ENCODE measurements around the gene RAD50. TPM values are rescaled to one million over a fixed set of nuclear protein-coding genes. Genes with fewer than 3 reads are reported as not detected.

The RAD50 gene
- total and polyA plus RNA-seq, 10 of the 15 experiments (the other 5 are each of a cell fraction or from before 2014, with no cell fraction given) = 12.8 to 68.6 (median 47.0) TPM

DNA sequence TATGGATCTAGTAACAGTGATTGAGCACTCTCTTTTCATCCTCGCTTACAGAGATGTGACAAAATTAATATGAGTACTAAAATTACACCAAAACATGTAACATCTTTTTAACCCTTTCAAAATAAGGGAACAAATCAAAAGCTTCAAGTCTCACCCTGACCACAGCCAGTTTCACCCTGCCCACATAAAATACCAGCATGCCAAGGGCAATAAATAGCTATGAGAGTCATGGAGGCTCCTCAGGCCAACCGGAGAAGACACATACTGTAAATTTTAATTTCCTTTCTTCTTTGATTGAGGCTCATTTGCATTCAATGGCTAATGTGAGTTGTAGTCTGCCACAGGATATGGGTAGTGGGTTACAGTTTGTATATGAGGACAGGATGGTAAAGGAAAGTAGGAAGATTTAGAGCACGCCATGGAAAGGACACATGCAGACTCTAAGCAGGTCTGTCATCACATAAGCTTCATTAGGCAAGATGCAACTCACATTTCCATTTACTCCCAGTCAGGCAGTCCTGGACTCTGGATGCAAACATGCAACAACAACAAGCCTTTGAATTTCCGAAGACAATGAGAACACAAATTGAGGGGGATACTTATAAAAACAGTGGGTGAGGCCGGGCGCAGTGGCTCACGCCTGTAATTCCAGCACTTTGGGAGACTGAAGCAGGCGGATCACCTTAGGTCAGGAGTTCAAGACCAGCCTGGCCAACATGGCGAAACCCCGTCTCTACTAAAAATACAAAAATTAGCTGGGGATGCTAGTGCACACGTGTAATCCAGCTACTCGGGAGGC is 128.3 kb downstream of the RAD50 start:
- Histone ChIP-seq H3K9ac (ENCODE audit: control insufficient read depth, insufficient read depth, low read length) (no peak overlapping the region), H3K4me2 (ENCODE audit: control insufficient read depth, insufficient read depth) (no peak overlapping the region), H3K9me3 (replicated peaks; ENCODE audit: control insufficient read depth, insufficient read depth, low read length) (no peaks in the 10 kb centered on the region), H4K20me1 (ENCODE audit: control insufficient read depth, insufficient read depth) (no peaks in the 10 kb centered on the region), H3K79me2 (ENCODE audit: control insufficient read depth, insufficient read depth, low read length) (no peaks in the 10 kb centered on the region), H3K4me1 (ENCODE audit: control insufficient read depth, insufficient read depth, low read length) (peaks cover 13% of the 10 kb centered on the region; the same call in 1 of the 2 replicates), H2AFZ (ENCODE audit: control insufficient read depth, low read depth, low read length) (no peak overlapping the region), H3K27ac (ENCODE audit: control insufficient read depth, insufficient read depth) (no peak overlapping the region), H3K36me3 (ENCODE audit: control insufficient read depth in 2 of 2, insufficient read depth in 2 of 2, low read length in 1 of 2) (no peaks in the 10 kb centered on the region), H3K4me3 (no peak overlapping the region), H3K27me3 (replicated peaks in 1 of 2; ENCODE audit: control insufficient read depth in 2 of 2, insufficient read depth in 2 of 2, low read length in 1 of 2) (no peaks in the 10 kb centered on the region)
- ChIA-PET CTCF (interaction anchor here (0.8 to 4.4 kb wide), 6 partner anchors 9 to 24 kb away, joined by 3 to 20 read pairs (median 4); partner anchors contain the start of gene IL4), POLR2A (interaction anchor here (1.0 to 8.8 kb wide), 4 partner anchors 10 to 134 kb away, joined by 3 to 79 read pairs (median 5); partner anchors contain the start of gene IL4), RAD21 (ENCODE audit: unreplicated experiment) (interaction anchor here (0.8 to 8.2 kb wide), 6 partner anchors 8 to 387 kb away, joined by 3 to 95 read pairs (median 4); no protein-coding TSS in a partner anchor), SMC1A (ENCODE audit: uncharacterized antibody, unreplicated experiment) (interaction anchor here (0.7 to 8.8 kb wide), 11 partner anchors 9 to 66 kb away, joined by 3 to 116 read pairs (median 3); partner anchors contain the start of gene IL4)
- TF ChIP-seq IRF4 (IDR thresholded peaks at IDR 0.05; ENCODE audit: low read depth, low read length) (no peak), IKZF1 (conservative IDR thresholded peaks at IDR 0.05) (peak; percentile 40; the same call in 1 of the 2 replicates), ATF7 (IDR thresholded peaks at IDR 0.05; ENCODE audit: low read depth) (no peak), MEF2A (IDR thresholded peaks at IDR 0.05; ENCODE audit: insufficient read depth, low read depth, low read length) (no peak), SP1 (IDR thresholded peaks at IDR 0.05; ENCODE audit: low read depth, low read length) (no peak), MTA2 (IDR thresholded peaks at IDR 0.05; ENCODE audit: low read depth) (peak; percentile 60; the same call in 1 of the 2 replicates), GATAD2B (conservative IDR thresholded peaks at IDR 0.05; ENCODE audit: low read depth) (0 out of 2 replicates have a peak, but pooled peaks have one; percentile 36), RUNX3 (IDR thresholded peaks at IDR 0.05; ENCODE audit: low read length) (peak; percentile 75), IKZF2 (IDR thresholded peaks at IDR 0.05) (peak; percentile 49 to 55; a peak in 2 of 4 replicates), MEF2B (IDR thresholded peaks at IDR 0.05; ENCODE audit: partially characterized antibody, poor library complexity, severe bottlenecking) (peak; percentile 57), RCOR1 (conservative IDR thresholded peaks at IDR 0.05; ENCODE audit: low read depth, low read length) (no peak)
- 87% methylated on average over 12 of the region's 12 CpGs for WGBS (ENCODE audit: insufficient coverage, insufficient replicate concordance, low lambda C conversion rate, missing lambda C conversion rate)
- FAIRE-seq = no peak
- in situ Hi-C loops (cut with MboI) (no loop called here), intact Hi-C loops (cut with micrococcal nuclease; ENCODE audit: unreplicated experiment) (no loop called here)
- no peak for DNase-seq (ENCODE audit: low read depth, low spot score)
- no TSS peak for BruUV-seq (replicated peaks)
- ATAC-seq = peak; percentile 75

Data from GM12878 (cell line).